ENCODE measurements around the gene ZNF2. TPM values are rescaled to one million over a fixed set of nuclear protein-coding genes. Genes with fewer than 3 reads are reported as not detected.
A peak's percentile ranks its signal among the peaks of the same experiment; 100 is the strongest.
"Not testable (repeated sequence)": the region's sequence is repeated elsewhere in the genome, so short reads cannot be mapped to it uniquely, and the experiment has no call there.

Gene ZNF2
- polyA plus RNA-seq, 1 donor from 2014 or later = 4.1 TPM

GRCh38 chr2:95185973-95186372, 20.4 kb downstream of the ZNF2 start:
- Histone ChIP-seq H3K36me3 (ENCODE audit: insufficient read depth, low read length) (peaks cover 23% of the 10 kb centered on the region), H4K20me1 (ENCODE audit: insufficient read depth) (no peaks in the 10 kb centered on the region), H3K79me2 (replicated peaks; ENCODE audit: insufficient read depth, low read length) (no peaks in the 10 kb centered on the region), H3K9ac (ENCODE audit: low read length) (no peak overlapping the region), H2AFZ (ENCODE audit: low read depth, low read length) (no peak overlapping the region), H3K27ac (ENCODE audit: low read length) (no peak overlapping the region), H3K9me2 (ENCODE audit: insufficient read depth, low read length) (no peaks in the 10 kb centered on the region), H3F3A (ENCODE audit: insufficient read depth, low read length, poor library complexity, severe bottlenecking) (no peaks in the 10 kb centered on the region), H3K9me3 (ENCODE audit: low read length) (peaks cover 10% of the 10 kb centered on the region), H3K27me3 (ENCODE audit: insufficient read depth, low read depth, low read length) (no peaks in the 10 kb centered on the region), H3K4me3 (ENCODE audit: low read length) (no peak overlapping the region), H3K4me2 (ENCODE audit: low read length) (no peak overlapping the region)
- TF ChIP-seq SMC3 (conservative IDR thresholded peaks at IDR 0.05; ENCODE audit: poor library complexity) (no peak), EP300 (conservative IDR thresholded peaks at IDR 0.05; ENCODE audit: poor library complexity, severe bottlenecking) (no peak)

- TF ChIP-seq CTCF (IDR thresholded peaks at IDR 0.05; ENCODE audit: poor library complexity, severe bottlenecking) = peak; percentile 8
- H3K79me2 ChIP-seq (replicated peaks; ENCODE audit: insufficient read depth, low read length); H3F3A ChIP-seq (ENCODE audit: insufficient read depth, low read length, poor library complexity, severe bottlenecking); H3K36me3 ChIP-seq (ENCODE audit: insufficient read depth, low read length); H3K4me3 ChIP-seq (ENCODE audit: low read length); H3K9me2 ChIP-seq (ENCODE audit: insufficient read depth, low read length); H3K27me3 ChIP-seq (ENCODE audit: insufficient read depth, low read depth, low read length); H3K4me2 ChIP-seq (ENCODE audit: low read length); H3K9ac ChIP-seq (ENCODE audit: low read length); H3K9me3 ChIP-seq (ENCODE audit: low read length); H4K20me1 ChIP-seq (ENCODE audit: insufficient read depth); H3K27ac ChIP-seq (ENCODE audit: low read length); H2AFZ ChIP-seq (ENCODE audit: low read depth, low read length): not testable (repeated sequence)
Observed at GRCh38 chr2:95192956-95193355, 27.3 kb downstream of the ZNF2 start.

GRCh38 chr2:95203911-95204310, 38.3 kb downstream of the ZNF2 start:
- Histone ChIP-seq H3K27ac (ENCODE audit: low read length) (no peak overlapping the region), H4K20me1 (ENCODE audit: insufficient read depth) (no peaks in the 10 kb centered on the region), H3K36me3 (ENCODE audit: insufficient read depth, low read length) (no peaks in the 10 kb centered on the region), H3K4me2 (ENCODE audit: low read length) (no peak overlapping the region), H2AFZ (ENCODE audit: low read depth, low read length) (no peak overlapping the region), H3K9me3 (ENCODE audit: low read length) (no peaks in the 10 kb centered on the region), H3K27me3 (ENCODE audit: insufficient read depth, low read depth, low read length) (no peaks in the 10 kb centered on the region), H3K9me2 (ENCODE audit: insufficient read depth, low read length) (no peaks in the 10 kb centered on the region), H3F3A (ENCODE audit: insufficient read depth, low read length, poor library complexity, severe bottlenecking) (no peaks in the 10 kb centered on the region), H3K79me2 (replicated peaks; ENCODE audit: insufficient read depth, low read length) (peaks cover 6% of the 10 kb centered on the region), H3K9ac (ENCODE audit: low read length) (no peak overlapping the region), H3K4me3 (ENCODE audit: low read length) (no peak overlapping the region)
- TF ChIP-seq MXI1 (conservative IDR thresholded peaks at IDR 0.05; ENCODE audit: poor library complexity, severe bottlenecking) (no peak), EZH2 (IDR thresholded peaks at IDR 0.05; ENCODE audit: borderline replicate concordance, insufficient read depth, low read length, poor library complexity, severe bottlenecking) (no peak), SMC3 (conservative IDR thresholded peaks at IDR 0.05; ENCODE audit: poor library complexity) (no peak), EP300 (conservative IDR thresholded peaks at IDR 0.05; ENCODE audit: poor library complexity, severe bottlenecking) (no peak), REST (IDR thresholded peaks at IDR 0.05; ENCODE audit: borderline replicate concordance) (no peak), TAF1 (IDR thresholded peaks at IDR 0.05; ENCODE audit: low read depth) (no peak), CTCF (IDR thresholded peaks at IDR 0.05; ENCODE audit: poor library complexity, severe bottlenecking) (no peak), POLR2AphosphoS5 (IDR thresholded peaks at IDR 0.05) (no peak), RAD21 (conservative IDR thresholded peaks at IDR 0.05) (no peak)
